DMS 273 treated with DMSO at 0.1 percent for 48 hours (cell line): ENCODE measurements around the gene CIDEA.
A peak's percentile ranks its signal among the peaks of the same experiment; 100 is the strongest.
"Not testable (repeated sequence)": the region's sequence is repeated elsewhere in the genome, so short reads cannot be mapped to it uniquely, and the experiment has no call there.

Experiments
- DNase-seq: peaks from one replicate; lab custom pipeline; 2025; lab: John Stamatoyannopoulos, UW

The CIDEA gene, protein sequence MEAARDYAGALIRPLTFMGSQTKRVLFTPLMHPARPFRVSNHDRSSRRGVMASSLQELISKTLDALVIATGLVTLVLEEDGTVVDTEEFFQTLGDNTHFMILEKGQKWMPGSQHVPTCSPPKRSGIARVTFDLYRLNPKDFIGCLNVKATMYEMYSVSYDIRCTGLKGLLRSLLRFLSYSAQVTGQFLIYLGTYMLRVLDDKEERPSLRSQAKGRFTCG

DNA sequence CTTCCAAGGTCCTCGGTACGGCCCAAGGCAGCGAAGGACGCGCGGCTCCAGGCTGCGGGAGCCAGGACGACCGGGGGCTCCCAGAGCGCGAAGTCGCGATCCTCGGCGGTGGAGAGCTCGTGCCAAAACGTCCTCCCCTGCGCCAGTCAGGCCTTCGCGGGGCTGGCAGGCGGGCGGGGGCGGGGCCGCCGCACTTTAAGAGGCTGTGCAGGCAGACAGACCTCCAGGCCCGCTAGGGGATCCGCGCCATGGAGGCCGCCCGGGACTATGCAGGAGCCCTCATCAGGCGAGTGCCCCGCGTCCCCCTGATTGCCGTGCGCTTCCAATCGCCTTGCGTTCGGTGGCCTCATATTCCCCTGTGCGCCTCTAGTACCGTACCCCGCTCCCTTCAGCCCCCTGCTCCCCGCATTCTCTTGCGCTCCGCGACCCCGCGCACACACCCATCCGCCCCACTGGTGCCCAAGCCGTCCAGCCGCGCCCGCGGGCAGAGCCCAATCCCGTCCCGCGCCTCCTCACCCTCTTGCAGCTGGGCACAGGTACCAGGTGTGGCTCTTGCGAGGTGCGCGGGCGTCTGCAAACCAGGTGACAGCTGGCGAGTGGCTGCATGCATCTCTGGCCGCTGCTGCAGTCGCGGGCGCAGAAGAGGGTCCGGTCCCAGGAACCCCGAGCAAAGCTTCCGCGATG, at the start of gene CIDEA:
Gene CIDEA (plus strand): TSS at position 226 of the 684 bp plus-strand sequence. CDS start 23 bp downstream, at position 249.
- no peak for DNase-seq

GRCh38 chr18:12208296-12209153, 45.6 kb upstream of the CIDEA start:
- DNase-seq, result not testable (repeated sequence)

- not testable (repeated sequence) for DNase-seq
Measured at GRCh38 chr18:12212308-12212707, 41.9 kb upstream of the CIDEA start.

DNA sequence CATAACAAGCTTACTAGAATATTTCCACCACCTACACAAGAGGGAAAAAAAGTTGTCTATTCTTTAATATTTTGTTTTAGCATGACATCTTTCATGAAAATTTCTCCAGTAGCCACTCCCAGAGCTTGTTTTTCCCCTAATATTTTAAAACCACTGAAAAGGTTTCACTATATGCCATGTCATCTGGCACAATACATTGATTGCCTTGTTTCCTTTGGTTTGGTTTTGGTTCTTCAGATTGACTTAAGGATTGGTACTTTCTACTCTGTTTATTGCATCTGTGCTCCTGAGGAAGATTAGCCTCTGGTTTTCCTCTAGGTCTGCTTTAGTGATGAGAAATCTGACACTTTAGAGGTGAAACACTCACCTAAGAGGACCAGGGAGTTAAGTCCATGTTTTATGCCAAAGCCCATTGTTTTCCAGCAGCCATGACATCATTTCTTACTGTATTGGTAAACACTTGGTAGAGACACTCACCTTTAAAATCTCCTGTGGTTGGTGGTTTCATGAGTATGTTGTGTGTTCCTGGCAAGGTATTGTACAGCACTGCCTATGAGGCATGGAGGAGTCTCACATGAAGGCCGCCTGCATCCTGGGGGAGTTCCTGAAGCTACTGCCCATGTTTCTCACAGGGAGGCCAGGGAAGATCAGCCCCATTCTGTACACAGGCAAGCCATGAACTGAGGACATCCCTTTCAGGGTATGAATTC, 39.7 kb upstream of the CIDEA start:
- DNase-seq, result not testable (repeated sequence)

GRCh38 chr18:12216471-12216870, 37.7 kb upstream of the CIDEA start:
- not testable (repeated sequence) for DNase-seq

DNA sequence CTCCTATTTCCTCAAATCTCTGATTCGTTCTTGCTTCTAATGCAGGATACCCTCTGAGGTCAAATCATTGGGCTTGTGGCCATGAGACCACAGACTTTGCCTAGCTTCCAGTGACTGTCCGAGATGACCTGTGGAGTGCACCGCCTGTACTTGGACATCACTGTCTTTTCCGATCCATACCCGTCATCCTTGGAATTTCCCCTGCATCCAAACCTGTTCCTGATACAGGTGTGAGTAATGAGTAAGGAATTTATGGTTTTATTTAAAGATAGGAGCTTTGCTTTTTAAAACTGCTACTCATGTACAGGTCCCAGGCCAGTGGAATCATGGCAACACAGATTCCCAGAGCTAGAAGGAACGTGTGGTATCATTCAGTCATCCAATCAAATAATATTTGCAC, 35.6 kb upstream of the CIDEA start:
- not testable (repeated sequence) for DNase-seq

DNA sequence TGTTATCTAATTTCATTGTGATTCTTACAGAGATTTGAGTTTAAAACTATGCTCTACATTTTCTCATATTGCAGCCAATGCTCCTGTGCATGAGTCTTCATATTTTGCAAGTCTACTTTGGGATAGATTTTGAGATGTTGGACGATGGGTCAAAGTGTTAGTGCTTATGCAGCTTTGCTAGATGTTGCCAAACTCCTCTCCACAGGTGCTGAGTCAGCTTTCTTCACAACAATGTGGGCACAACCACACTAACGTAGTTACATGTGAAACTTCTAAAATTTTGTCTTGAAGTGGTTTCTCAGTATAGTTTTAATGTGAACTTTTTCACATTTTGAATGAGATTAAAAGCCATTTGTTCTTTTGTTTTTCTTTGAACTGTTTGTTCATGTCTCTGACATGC, 32.1 kb upstream of the CIDEA start:
- DNase-seq, result not testable (repeated sequence)

DNA sequence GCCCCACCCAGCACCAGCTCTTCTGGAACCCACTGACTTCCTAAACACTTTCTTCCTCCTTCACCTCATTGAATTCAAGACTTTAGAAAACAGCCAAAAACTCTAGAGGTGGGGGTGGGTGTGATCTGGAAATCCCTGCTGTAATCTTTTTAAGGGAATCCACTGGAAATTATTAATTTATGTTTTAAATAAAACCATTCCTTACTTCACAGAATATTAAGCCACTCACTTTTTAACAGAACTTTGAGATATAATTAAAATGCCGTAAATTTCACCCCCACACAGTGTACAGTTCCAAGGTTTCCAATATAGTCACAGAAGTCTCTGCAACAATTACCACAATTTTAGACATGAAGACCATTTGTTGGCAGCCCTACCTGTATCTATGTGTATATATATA, 30.8 kb upstream of the CIDEA start:
- not testable (repeated sequence) for DNase-seq

- not testable (repeated sequence) for DNase-seq
Measured at GRCh38 chr18:12226807-12227206, 27.4 kb upstream of the CIDEA start.

DNA sequence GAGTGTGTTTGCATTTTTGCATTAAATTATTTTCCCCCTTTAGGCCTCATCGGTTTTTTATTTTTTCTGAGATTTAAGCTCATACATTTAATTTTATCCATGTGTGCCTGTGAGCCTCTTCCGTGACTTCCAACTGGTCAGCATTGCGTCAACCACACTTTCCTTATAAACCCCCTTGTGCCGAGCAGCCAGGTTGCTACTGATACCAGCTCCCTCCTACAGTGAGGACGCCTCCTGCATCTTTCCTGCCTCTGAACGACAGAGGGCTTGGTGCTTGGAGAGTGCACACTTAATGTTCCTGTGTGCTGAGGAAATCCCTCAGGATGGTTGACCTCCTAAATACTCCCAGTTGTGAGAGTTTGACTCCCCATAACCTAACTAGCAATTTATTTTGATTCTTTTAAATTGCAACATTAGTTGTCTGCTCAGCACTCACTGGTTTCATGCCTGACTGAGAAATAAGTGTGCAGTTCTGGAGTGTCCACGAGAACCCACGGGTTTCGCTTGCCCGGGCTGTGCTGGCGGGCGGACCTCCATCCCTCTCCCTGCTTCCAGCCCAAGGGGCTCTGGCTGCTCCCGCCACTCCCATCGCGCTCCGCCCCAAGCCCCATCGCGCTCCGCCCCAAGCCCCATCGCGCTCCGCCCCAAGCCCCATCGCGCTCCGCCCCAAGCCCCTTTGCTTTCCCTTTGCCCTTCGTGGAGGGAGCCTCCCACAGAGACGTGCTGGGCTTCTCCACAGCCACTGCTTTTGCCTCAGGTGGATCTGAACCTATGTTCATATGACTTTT, 26.6 kb upstream of the CIDEA start:
- not testable (repeated sequence) for DNase-seq

DNA sequence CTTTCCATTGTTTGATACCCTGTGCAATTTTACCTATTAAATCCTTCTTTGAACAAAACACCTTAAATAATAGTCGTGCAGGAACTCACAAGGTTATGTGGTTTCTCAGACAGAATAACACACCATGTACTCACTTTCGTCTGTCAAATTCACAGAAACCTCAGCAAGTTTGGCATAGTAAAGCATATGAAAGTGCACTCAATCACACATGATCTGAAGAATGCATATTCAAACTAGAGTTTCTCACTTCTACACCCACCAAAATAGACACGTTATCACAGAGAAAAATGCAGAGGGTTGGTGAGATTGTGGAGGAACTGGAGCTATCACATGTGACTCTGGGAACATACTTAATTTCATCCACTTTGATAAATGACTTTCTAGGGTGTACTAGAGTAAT, 25.9 kb upstream of the CIDEA start:
- not testable (repeated sequence) for DNase-seq

DNA sequence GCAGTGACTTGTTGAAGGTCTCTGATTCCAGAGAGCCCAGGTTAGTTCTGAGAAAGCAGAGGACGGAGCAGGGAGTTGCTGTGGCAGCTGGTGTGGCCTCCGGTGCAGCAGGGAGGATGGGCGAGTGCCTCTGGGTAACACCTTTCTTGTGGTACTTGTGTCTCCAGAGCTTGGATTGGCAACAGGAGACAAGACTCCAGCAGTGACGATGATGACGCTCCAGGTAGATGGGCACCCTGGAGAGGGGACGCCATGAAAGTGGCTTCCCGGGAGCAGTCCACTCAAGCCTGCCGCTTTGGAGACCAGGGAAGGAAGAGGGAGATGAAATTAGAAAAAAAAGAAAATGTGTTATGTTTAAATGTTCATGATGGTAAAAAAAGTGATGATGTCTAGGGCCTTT, 23.6 kb upstream of the CIDEA start:
- not testable (repeated sequence) for DNase-seq

- no peak for DNase-seq
Measured at GRCh38 chr18:12231040-12231882, 22.9 kb upstream of the CIDEA start.

GRCh38 chr18:12231986-12232385, 22.2 kb upstream of the CIDEA start:
- DNase-seq, result no peak

GRCh38 chr18:12233378-12233777, 20.8 kb upstream of the CIDEA start:
- no peak for DNase-seq

DNA sequence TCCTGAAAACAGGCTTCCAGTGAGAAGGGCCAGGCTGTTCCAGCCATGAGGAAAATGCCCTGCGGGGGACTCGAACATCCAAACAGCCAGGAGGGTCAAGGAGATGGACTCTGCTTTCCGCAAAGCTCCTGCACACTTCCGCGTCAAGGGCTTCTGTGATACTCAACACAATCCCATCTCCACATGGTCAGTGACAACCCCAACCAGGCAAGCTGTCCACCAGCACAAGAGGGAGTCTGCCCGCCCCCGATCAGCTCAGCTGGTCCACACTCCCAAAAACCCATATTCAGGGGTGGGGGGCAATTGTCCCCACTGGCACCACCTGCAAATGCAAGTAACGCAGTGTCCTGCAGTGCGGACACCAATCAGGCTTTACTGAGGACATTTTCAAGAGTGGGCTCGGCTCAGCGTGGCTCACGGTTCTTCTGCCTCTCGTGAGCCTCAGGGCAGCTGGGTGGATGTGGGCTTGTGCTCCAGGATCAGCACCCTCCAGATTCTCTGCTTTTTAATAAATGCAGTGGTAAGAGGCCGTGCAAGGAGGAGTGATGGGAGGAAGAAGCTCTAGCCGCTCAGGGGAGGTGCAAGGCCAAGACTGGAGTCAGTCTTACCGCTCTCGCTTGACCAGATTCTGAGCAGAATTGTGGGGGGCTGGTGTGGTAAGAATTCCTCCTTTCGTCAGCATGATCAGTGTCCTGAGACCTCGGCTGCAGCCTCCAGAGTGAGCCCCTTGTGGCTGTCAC, 19.5 kb upstream of the CIDEA start:
- no peak for DNase-seq

GRCh38 chr18:12236141-12236540, 18.0 kb upstream of the CIDEA start:
- DNase-seq, result no peak

GRCh38 chr18:12236934-12237832, 17.0 kb upstream of the CIDEA start:
- DNase-seq, result peak; percentile 15

DNA sequence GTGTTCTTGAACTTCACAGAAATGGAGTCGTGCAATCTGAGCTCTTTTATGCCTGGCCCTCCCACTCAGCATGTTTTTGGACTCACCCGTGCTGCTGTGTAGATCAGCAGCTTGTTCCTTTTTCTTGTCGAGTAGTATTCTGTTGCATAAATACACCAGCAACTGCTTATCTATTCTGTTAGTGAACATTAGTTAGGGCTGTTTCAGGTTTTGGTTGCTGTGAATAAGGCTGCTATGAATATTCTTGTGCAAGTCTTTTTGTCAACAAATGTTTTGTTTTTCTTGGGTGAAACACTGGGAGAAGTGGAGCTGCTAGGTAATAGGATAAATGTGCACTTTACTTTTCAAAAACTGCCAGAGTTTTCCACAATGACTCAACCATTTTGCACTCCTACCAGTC, 15.3 kb upstream of the CIDEA start:
- no peak for DNase-seq
